PC-3 (cell line): Measurements from ENCODE around the gene AP4B1. TPM values are rescaled to one million over a fixed set of nuclear protein-coding genes. Genes with fewer than 3 reads are reported as not detected.

Experiments used
- ATAC-seq: fragments of 200-7000 bp; cut with Tn5 transposase; 2 replicates; pipeline ENCODE4 v1.9.1; 2020; ENCODE audit warnings: mild to moderate bottlenecking, moderate library complexity
- BruUV-seq: library from RNA; stranded (reverse); fragments of 400-500 nt; replicated peaks from 2 replicates; lab custom pipeline; 2021; lab: Mats Ljungman, UMichigan
- CTCF ChIA-PET: fragments of 300-600 bp; sonication (Branson Sonifier 250); formaldehyde crosslinking; loops from one replicate; lab custom pipeline; 2022; ENCODE audit warnings: antibody characterized with exemption; lab: Charles Lee
- POLR2A ChIA-PET: fragments of 300-600 bp; sonication (Branson Sonifier 250); formaldehyde crosslinking; loops from one replicate; lab custom pipeline; 2022; ENCODE audit warnings: antibody characterized with exemption; ENCODE audit not compliant: unreplicated experiment; lab: Charles Lee
- DNase-seq: peaks from one replicate; pipeline ENCODE4 v3.0.0-alpha.2; 2015
- H2AFZ ChIP-seq: fragments of 300-600 bp; sonication (generic); 2 replicates; pipeline ENCODE4 v1.6.0; 2016; ENCODE audit warnings: antibody characterized with exemption, low read length
- H3F3A ChIP-seq: fragments of 300-600 bp; sonication (generic); one replicate; pipeline ENCODE4 v1.6.0; 2017; ENCODE audit warnings: antibody characterized with exemption, low read length, control low read depth, mild to moderate bottlenecking; ENCODE audit not compliant: unreplicated experiment
- H3K27ac ChIP-seq: fragments of 300-600 bp; sonication (generic); 2 replicates; pipeline ENCODE4 v1.5.1; 2016; ENCODE audit warnings: mild to moderate bottlenecking, low read length
- H3K27me3 ChIP-seq: fragments of 300-600 bp; sonication (generic); 2 replicates; pipeline ENCODE4 v1.6.1; 2016; ENCODE audit warnings: low read length, mixed read lengths
- H3K36me3 ChIP-seq: fragments of 300-600 bp; sonication (generic); 2 replicates; pipeline ENCODE4 v1.6.1; 2016; ENCODE audit warnings: low read depth, mixed run types, low read length, mixed read lengths
- H3K4me1 ChIP-seq: fragments of 300-600 bp; sonication (generic); 2 replicates; pipeline ENCODE4 v1.5.1; 2016; ENCODE audit warnings: low read length; ENCODE audit not compliant: insufficient read depth
- H3K4me2 ChIP-seq: fragments of 300-600 bp; sonication (generic); 2 replicates; pipeline ENCODE4 v1.6.0; 2016; ENCODE audit warnings: low read length
- H3K4me3 ChIP-seq: fragments of 300-600 bp; sonication (generic); 2 replicates; pipeline ENCODE4 v1.5.1; 2016; ENCODE audit warnings: mild to moderate bottlenecking, low read length, mixed read lengths
- H3K79me2 ChIP-seq: fragments of 300-600 bp; sonication (generic); 2 replicates; pipeline ENCODE4 v1.6.1; 2017; ENCODE audit warnings: low read length, mixed read lengths
- H3K9ac ChIP-seq: fragments of 300-600 bp; sonication (generic); 2 replicates; pipeline ENCODE4 v1.6.0; 2016; ENCODE audit warnings: mild to moderate bottlenecking, low read length
- H3K9me2 ChIP-seq: fragments of 300-600 bp; sonication (generic); replicated peaks from 2 replicates; pipeline ENCODE4 v1.6.1; 2016; ENCODE audit warnings: mixed run types, low read length, mixed read lengths
- H3K9me3 ChIP-seq: fragments of 300-600 bp; sonication (generic); 2 replicates; pipeline ENCODE4 v1.6.1; 2016; ENCODE audit warnings: low read length, mixed read lengths
- H4K20me1 ChIP-seq: fragments of 300-600 bp; sonication (generic); 2 replicates; pipeline ENCODE4 v1.6.1; 2016; ENCODE audit warnings: low read length, mixed read lengths
- CTCF ChIP-seq: fragments of 300-600 bp; sonication (generic); conservative IDR thresholded peaks from 2 replicates; pipeline ENCODE4 v1.5.1; 2017; ENCODE audit warnings: antibody characterized with exemption, low read depth, mild to moderate bottlenecking, low read length
- EZH2 ChIP-seq: fragments of 300-600 bp; sonication (generic); IDR thresholded peaks from one replicate; pipeline ENCODE4 v1.6.1; 2017; ENCODE audit warnings: antibody characterized with exemption, mild to moderate bottlenecking, low read length; ENCODE audit not compliant: unreplicated experiment
- EZH2phosphoT487 ChIP-seq: fragments of 300-600 bp; sonication (generic); IDR thresholded peaks from 2 replicates; pipeline ENCODE4 v1.6.1; 2018; ENCODE audit warnings: mild to moderate bottlenecking, antibody characterized with exemption, low read length, borderline replicate concordance
- intact Hi-C: fragments of 100-400 bp; cut with micrococcal nuclease; formaldehyde crosslinking; loops from 2 replicates; pipeline ENCODE4 v1.9.0; 2023
- total RNA-seq: library from RNA; depleted of rRNA; stranded (reverse); fragments of >200 nt; gene quantifications from 2 replicates; pipeline ENCODE4 v1.2.3, GENCODE V29; 2014

AP4B1 gene
- total RNA-seq, 1 experiment from 2014 or later: 15.5 TPM

- Histone ChIP-seq H3K27ac (no peak overlapping the region), H3K9me2 (no peaks in the 10 kb centered on the region), H3K79me2 (no peaks in the 10 kb centered on the region), H2AFZ (no peak overlapping the region), H3K4me3 (no peak overlapping the region), H3K9me3 (no peaks in the 10 kb centered on the region), H3K4me1 (peaks cover 14% of the 10 kb centered on the region; the same call in 1 of the 2 replicates), H3F3A (no peaks in the 10 kb centered on the region), H3K4me2 (no peak overlapping the region), H3K9ac (no peak overlapping the region), H3K27me3 (no peaks in the 10 kb centered on the region), H4K20me1 (no peaks in the 10 kb centered on the region), H3K36me3 (peaks cover 3% of the 10 kb centered on the region; the same call in 1 of the 2 replicates)
- intact Hi-C loops: no loop called here
- ChIA-PET CTCF (interaction anchor here (0.5 kb wide), 1 partner anchor 377 kb away, joined by 3 read pairs; no protein-coding TSS in a partner anchor), POLR2A (no interaction called here)
- peak; percentile 74 for DNase-seq
- BruUV-seq: no TSS peak
- ATAC-seq: no peak; the same call in 1 of the 2 replicates
- TF ChIP-seq EZH2phosphoT487 (no peak), EZH2 (no peak), CTCF (no peak)
Observed at GRCh38 chr1:113917400-113918082, 12.9 kb upstream of the AP4B1 start.

- no peak overlapping the region for H3K9ac ChIP-seq
- H4K20me1 ChIP-seq: no peaks in the 10 kb centered on the region
- no TSS peak for BruUV-seq
- H3K36me3 ChIP-seq: peaks cover 6% of the 10 kb centered on the region; the same call in 1 of the 2 replicates
- peaks cover 15% of the 10 kb centered on the region; the same call in 1 of the 2 replicates for H3K4me1 ChIP-seq
- no peak for ATAC-seq
- no peaks in the 10 kb centered on the region for H3K9me3 ChIP-seq
- H3K4me3 ChIP-seq: no peak overlapping the region
- TF ChIP-seq EZH2 (no peak), EZH2phosphoT487 (no peak), CTCF (no peak)
- CTCF ChIA-PET: interaction anchor here (0.5 kb wide), 1 partner anchor 376 kb away, joined by 3 read pairs; no protein-coding TSS in a partner anchor
- H3K79me2 ChIP-seq: no peaks in the 10 kb centered on the region
- no peaks in the 10 kb centered on the region for H3K27me3 ChIP-seq
- no peak for DNase-seq
- no peak overlapping the region for H3K27ac ChIP-seq
- POLR2A ChIA-PET: no interaction called here
- intact Hi-C loops: no loop called here
- H3K9me2 ChIP-seq: no peaks in the 10 kb centered on the region
- H3F3A ChIP-seq: no peaks in the 10 kb centered on the region
- H3K4me2 ChIP-seq: no peak overlapping the region
- H2AFZ ChIP-seq: no peak overlapping the region
Observed at GRCh38 chr1:113916974-113917373, 12.4 kb upstream of the AP4B1 start.
